Fibroblast of lung (primary cell): ENCODE measurements around the gene PPP2R5C.

ENCODE experiments used
- CTCF ChIP-seq, 2 donors: IDR thresholded peaks in 1 of 2; conservative IDR thresholded peaks in 1 of 2; 1 replicate in 1 of 2; 2 replicates in 1 of 2; pipeline ENCODE4 v1.5.1; 2011 to 2012; ENCODE audit warnings: low read length in 2 of 2, control low read depth in 1 of 2, inconsistent platforms in 1 of 2, low read depth in 1 of 2, mild to moderate bottlenecking in 1 of 2
- EZH2 ChIP-seq: IDR thresholded peaks from 2 replicates; pipeline ENCODE4 v1.5.1; 2012; ENCODE audit warnings: low read length, control low read depth, mild to moderate bottlenecking; ENCODE audit errors: missing control alignments

- TF ChIP-seq CTCF (conservative IDR thresholded peaks at IDR 0.05 in 1 of 2, IDR thresholded peaks at IDR 0.05 in 1 of 2; ENCODE audit: low read depth in 1 of 2, low read length in 2 of 2) (no peak), EZH2 (no peak)
Observed at GRCh38 chr14:101796016-101796415, 34.5 kb downstream of the PPP2R5C start.
